Thoracic aorta (tissue), 2 donors: ENCODE results near the gene AHCTF1. TPM values are rescaled to one million over a fixed set of nuclear protein-coding genes. Genes with fewer than 3 reads are reported as not detected.

ENCODE experiments used
- ATAC-seq: fragments of 150-250 bp; one replicate; pipeline ENCODE4 v1.8.0; 2017; ENCODE audit warnings: low read depth; ENCODE audit not compliant: insufficient number of reproducible peaks, low FRiP score
- DNase-seq: peaks from one replicate; pipeline ENCODE4 v3.0.0-alpha.2; 2020; ENCODE audit warnings: low spot score
- H3K27ac ChIP-seq, 2 donors: fragments of 200-600 bp; sonication (generic); 1 replicate in 1 of 2; 2 replicates in 1 of 2; pipeline ENCODE4 v1.5.1; 2016; ENCODE audit warnings: mild to moderate bottlenecking in 2 of 2, moderate library complexity in 2 of 2
- H3K27me3 ChIP-seq: fragments of 200-600 bp; sonication (generic); replicated peaks from 2 replicates; pipeline ENCODE4 v1.6.0; 2016; ENCODE audit warnings: mild to moderate bottlenecking; ENCODE audit not compliant: insufficient read depth
- H3K36me3 ChIP-seq: fragments of 200-600 bp; sonication (generic); one replicate; pipeline ENCODE4 v1.5.1; 2016
- H3K4me1 ChIP-seq, 2 donors: fragments of 200-600 bp; sonication (generic); 1 replicate in 1 of 2; 2 replicates in 1 of 2; pipeline versions ENCODE4 v1.5.1 to v1.6.0; 2016; ENCODE audit warnings: low read depth in 2 of 2, mild to moderate bottlenecking in 1 of 2; ENCODE audit not compliant: control insufficient read depth in 1 of 2
- H3K4me3 ChIP-seq: fragments of 200-600 bp; sonication (generic); 2 replicates; pipeline ENCODE4 v1.5.1; 2016; ENCODE audit warnings: mild to moderate bottlenecking
- H3K9me3 ChIP-seq: fragments of 200-600 bp; sonication (generic); 2 replicates; pipeline ENCODE4 v1.5.1; 2016
- CTCF ChIP-seq: fragments of 200-600 bp; sonication (generic); IDR thresholded peaks from one replicate; pipeline ENCODE4 v1.5.1; 2019; ENCODE audit warnings: antibody characterized with exemption
- total RNA-seq, 2 donors: library from RNA; depleted of rRNA; stranded (reverse); fragments of >200 nt; gene quantifications; one replicate each; pipeline versions ENCODE4 v1.1.0 to v1.2.3, GENCODE V29; 2016

The AHCTF1 gene
- total RNA-seq, 2 donors from 2014 or later: 36.3 to 69.2 TPM

- no peaks in the 10 kb centered on the region for H3K27me3 ChIP-seq
- H3K4me1 ChIP-seq: no peaks in the 10 kb centered on the region
- ATAC-seq (no peak), DNase-seq (no peak)
- H3K27ac ChIP-seq: no peak overlapping the region
- no peak overlapping the region for H3K4me3 ChIP-seq
- H3K36me3 ChIP-seq: peaks cover 9% of the 10 kb centered on the region
- no peak for TF ChIP-seq CTCF
- H3K9me3 ChIP-seq: no peaks in the 10 kb centered on the region
Observed at GRCh38 chr1:246838118-246838456, 93.7 kb downstream of the AHCTF1 start.

- ATAC-seq (no peak), DNase-seq (no peak)
- H3K27ac ChIP-seq: no peak overlapping the region
- H3K27me3 ChIP-seq: no peaks in the 10 kb centered on the region
- H3K9me3 ChIP-seq: no peaks in the 10 kb centered on the region
- no peaks in the 10 kb centered on the region for H3K4me1 ChIP-seq
- peaks cover 6% of the 10 kb centered on the region for H3K36me3 ChIP-seq
- H3K4me3 ChIP-seq: no peak overlapping the region
- TF ChIP-seq CTCF: no peak
Observed at GRCh38 chr1:246837418-246838117, 94.2 kb downstream of the AHCTF1 start.

DNA sequence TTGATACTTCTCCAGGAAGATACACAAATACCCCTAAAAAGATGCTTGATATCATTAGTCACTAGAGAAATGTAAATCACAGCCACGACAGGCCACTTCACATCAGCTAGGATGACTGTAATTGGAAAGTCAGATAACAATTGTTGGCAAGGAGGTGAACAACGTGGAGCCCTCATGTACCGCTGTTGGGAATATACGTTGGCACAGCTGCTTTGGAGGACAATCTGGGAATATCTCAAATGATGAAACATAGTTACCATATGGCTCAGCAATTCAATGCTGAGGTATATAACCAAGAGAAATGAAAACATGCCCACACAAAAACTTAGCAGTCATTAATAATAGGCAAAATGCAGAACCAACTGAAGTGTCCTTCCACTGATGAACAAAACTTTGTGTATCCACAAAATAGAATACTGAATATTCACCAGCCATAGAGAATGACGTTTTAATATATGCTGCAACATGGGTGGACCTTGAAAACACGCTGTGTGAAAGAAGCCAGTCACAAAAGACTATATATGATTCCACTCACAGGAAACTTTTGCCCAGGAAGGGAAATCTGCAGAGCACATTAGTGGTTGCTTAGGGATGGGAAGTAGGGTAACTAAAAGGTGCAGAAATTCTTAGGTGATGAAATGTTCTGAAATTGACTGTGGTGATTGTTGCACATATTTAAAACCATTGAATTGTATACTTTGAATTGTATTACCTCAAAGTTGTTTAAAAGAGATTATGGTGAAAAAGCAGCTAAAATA lies 95.4 kb downstream of the AHCTF1 start:
- Histone ChIP-seq H3K27ac (no peak overlapping the region), H3K27me3 (no peaks in the 10 kb centered on the region), H3K4me1 (no peaks in the 10 kb centered on the region), H3K4me3 (no peak overlapping the region), H3K9me3 (no peaks in the 10 kb centered on the region), H3K36me3 (no peaks in the 10 kb centered on the region)
- DNase-seq (no peak), ATAC-seq (no peak)
- TF ChIP-seq CTCF: no peak

DNA sequence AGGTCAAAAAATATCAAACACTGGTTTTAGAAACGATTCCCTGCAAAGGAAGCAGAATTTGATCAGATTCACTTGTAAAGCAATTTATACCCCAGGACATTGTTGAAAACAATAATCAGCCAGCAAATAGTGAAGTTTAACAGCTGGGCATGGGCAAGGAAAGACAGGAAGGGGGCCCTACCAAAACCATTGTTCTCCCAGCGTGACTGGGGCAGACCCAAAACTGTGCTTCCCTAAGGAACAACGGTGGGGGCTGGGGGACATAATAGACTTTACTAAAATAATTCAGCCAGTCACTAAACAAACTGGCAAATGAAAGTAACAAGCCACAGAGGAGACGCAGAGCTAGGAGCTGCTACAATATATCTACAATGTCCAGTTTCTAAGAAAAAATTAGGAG lies 100.2 kb downstream of the AHCTF1 start:
- DNase-seq: no peak
- peaks cover 3% of the 10 kb centered on the region for H3K9me3 ChIP-seq
- no peak for ATAC-seq
- H3K36me3 ChIP-seq: no peaks in the 10 kb centered on the region
- no peaks in the 10 kb centered on the region for H3K4me1 ChIP-seq
- TF ChIP-seq CTCF: no peak
- no peaks in the 10 kb centered on the region for H3K27me3 ChIP-seq
- no peak overlapping the region for H3K27ac ChIP-seq
- no peak overlapping the region for H3K4me3 ChIP-seq

DNA sequence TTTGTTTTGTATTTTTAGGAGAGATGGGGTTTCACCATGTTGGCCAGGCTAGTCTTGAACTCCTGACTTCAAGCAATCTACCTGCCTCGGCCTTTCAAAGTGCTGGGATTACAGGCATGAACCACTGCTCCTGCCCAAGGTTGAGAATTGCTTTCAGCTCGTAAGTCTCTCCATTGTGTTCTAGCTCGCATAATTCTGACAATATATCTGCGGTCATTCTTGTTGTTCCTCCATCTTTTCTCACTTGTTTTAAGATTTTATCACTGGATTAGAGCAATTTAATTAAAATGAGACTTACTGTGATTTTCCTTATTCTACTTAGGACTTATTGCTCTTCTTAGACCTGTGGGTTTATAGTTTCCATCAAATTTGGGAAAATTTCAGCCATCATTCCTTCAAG lies 102.9 kb downstream of the AHCTF1 start:
- Histone ChIP-seq H3K27me3 (no peaks in the 10 kb centered on the region), H3K27ac (no peak overlapping the region), H3K36me3 (no peaks in the 10 kb centered on the region), H3K9me3 (peaks cover 3% of the 10 kb centered on the region), H3K4me1 (no peaks in the 10 kb centered on the region), H3K4me3 (no peak overlapping the region)
- TF ChIP-seq CTCF: no peak
- DNase-seq (no peak), ATAC-seq (no peak)
